ENCODE results near the gene GRHL1. TPM values are rescaled to one million over a fixed set of nuclear protein-coding genes. Genes with fewer than 3 reads are reported as not detected.
A peak's percentile ranks its signal among the peaks of the same experiment; 100 is the strongest.

GRHL1 gene
- total RNA-seq, 1 experiment from 2014 or later = 2.5 TPM

DNA sequence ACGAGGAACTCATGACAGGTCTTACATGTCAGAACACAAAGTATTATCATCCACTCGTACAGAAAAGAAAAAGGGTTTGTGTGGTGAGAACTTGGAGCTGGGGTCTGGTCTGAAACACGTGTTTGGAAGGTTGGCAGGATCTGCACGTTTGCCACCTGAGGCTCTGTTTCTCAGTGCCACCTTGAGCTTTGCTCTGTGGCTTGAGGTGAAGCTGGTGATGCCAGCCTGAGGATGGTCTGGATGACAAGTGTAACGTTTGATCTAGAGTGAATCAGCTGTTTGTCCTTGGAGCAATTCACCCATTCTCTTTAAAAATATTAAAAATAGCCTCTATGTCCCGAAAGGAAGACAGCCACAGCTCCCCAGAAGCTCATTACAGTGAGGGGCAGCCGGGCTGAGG, 46.4 kb downstream of the GRHL1 start:
- no peak overlapping the region for H3K56ac ChIP-seq (ENCODE audit: insufficient read length, low read depth, low read length)
- H4K8ac ChIP-seq (replicated peaks; ENCODE audit: insufficient read length, low read depth, low read length) = no peak overlapping the region
- no peak for DNase-seq
- H3K27ac ChIP-seq (ENCODE audit: insufficient read length, low read depth, low read length) = no peak overlapping the region
- no peaks in the 10 kb centered on the region for H3K23me2 ChIP-seq (ENCODE audit: insufficient read length, low read depth, low read length, poor library complexity, severe bottlenecking)
- no peak overlapping the region for H2AK5ac ChIP-seq (ENCODE audit: insufficient read length, low read length)
- H2BK5ac ChIP-seq (ENCODE audit: insufficient read length, low read length) = no peak overlapping the region
- no peak overlapping the region for H4K5ac ChIP-seq (ENCODE audit: insufficient read length, low read depth, low read length)
- no peak overlapping the region for H3K14ac ChIP-seq (ENCODE audit: insufficient read depth, low read length)
- no peaks in the 10 kb centered on the region for H4K20me1 ChIP-seq (ENCODE audit: control insufficient read depth, insufficient read depth, insufficient read length)
- H3K4me3 Mint-ChIP-seq = no peak overlapping the region
- H2BK12ac ChIP-seq (ENCODE audit: insufficient read length, low read depth, low read length) = no peak overlapping the region
- H3K9me3 ChIP-seq (ENCODE audit: control insufficient read depth, low read depth, low read length) = no peaks in the 10 kb centered on the region
- peak overlapping the region in 2 of 3 experiments; percentile 21 to 75; a peak in 3 of 7 replicates for H3K27ac Mint-ChIP-seq
- no peak overlapping the region for H3K18ac ChIP-seq (ENCODE audit: insufficient read length, low read depth, low read length)
- H2AFZ ChIP-seq (ENCODE audit: low read length) = no peak overlapping the region
- no peaks in the 10 kb centered on the region for H3K79me1 ChIP-seq (ENCODE audit: insufficient read depth, low read depth, low read length, poor library complexity, severe bottlenecking)
- no peak overlapping the region for H3T11ph ChIP-seq (ENCODE audit: low read length)
- H2BK120ac ChIP-seq (ENCODE audit: low read depth, low read length, poor library complexity, severe bottlenecking) = no peak overlapping the region
- H3K4me1 ChIP-seq (ENCODE audit: insufficient read depth, low read length) = no peaks in the 10 kb centered on the region; the same call in 1 of the 2 replicates
- H4K91ac ChIP-seq (ENCODE audit: insufficient read length, low read depth, low read length) = no peak overlapping the region
- H3K23ac ChIP-seq (ENCODE audit: insufficient read length, low read depth, low read length) = no peak overlapping the region
- no peak overlapping the region for H3K4ac ChIP-seq (ENCODE audit: low read depth, low read length)
- H3K4me1 Mint-ChIP-seq = peaks cover 6 to 15% of the 10 kb centered on the region in 2 experiments
- no peak overlapping the region for H3K9ac ChIP-seq (ENCODE audit: extremely low read depth, insufficient read length, low read length)
- no peak overlapping the region for H2BK15ac ChIP-seq (ENCODE audit: low read depth, low read length)
- H3K79me2 ChIP-seq (ENCODE audit: insufficient read depth, low read length) = no peaks in the 10 kb centered on the region
- no CpG with 5 or more reads among the region's 7 CpGs for WGBS (ENCODE audit: extremely low coverage, insufficient read length, low lambda C conversion rate)
- H3K4me2 ChIP-seq (ENCODE audit: insufficient read depth, insufficient read length, low read length) = no peak overlapping the region
- H3K27me3 Mint-ChIP-seq (ENCODE audit: low read depth) = peaks cover 3% of the 10 kb centered on the region; the same call in 1 of the 2 replicates
- TF ChIP-seq, protein P1, sequence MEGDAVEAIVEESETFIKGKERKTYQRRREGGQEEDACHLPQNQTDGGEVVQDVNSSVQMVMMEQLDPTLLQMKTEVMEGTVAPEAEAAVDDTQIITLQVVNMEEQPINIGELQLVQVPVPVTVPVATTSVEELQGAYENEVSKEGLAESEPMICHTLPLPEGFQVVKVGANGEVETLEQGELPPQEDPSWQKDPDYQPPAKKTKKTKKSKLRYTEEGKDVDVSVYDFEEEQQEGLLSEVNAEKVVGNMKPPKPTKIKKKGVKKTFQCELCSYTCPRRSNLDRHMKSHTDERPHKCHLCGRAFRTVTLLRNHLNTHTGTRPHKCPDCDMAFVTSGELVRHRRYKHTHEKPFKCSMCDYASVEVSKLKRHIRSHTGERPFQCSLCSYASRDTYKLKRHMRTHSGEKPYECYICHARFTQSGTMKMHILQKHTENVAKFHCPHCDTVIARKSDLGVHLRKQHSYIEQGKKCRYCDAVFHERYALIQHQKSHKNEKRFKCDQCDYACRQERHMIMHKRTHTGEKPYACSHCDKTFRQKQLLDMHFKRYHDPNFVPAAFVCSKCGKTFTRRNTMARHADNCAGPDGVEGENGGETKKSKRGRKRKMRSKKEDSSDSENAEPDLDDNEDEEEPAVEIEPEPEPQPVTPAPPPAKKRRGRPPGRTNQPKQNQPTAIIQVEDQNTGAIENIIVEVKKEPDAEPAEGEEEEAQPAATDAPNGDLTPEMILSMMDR (conservative IDR thresholded peaks at IDR 0.05) = no peak
- H2BK20ac ChIP-seq (ENCODE audit: low read depth, low read length, poor library complexity, severe bottlenecking) = no peak overlapping the region
- no peaks in the 10 kb centered on the region for H3K27me3 ChIP-seq (ENCODE audit: insufficient read depth, low read length)
- peaks cover 0 to 5% (median 0%) of the 10 kb centered on the region in 3 experiments; a peak in 1 of 7 replicates for H3K36me3 Mint-ChIP-seq (ENCODE audit: insufficient read depth in 1 of 3, low read depth in 3 of 3)
- H3K9me3 Mint-ChIP-seq = no peaks in the 10 kb centered on the region
